Measurements from ENCODE around the gene SBF1. TPM values are rescaled to one million over a fixed set of nuclear protein-coding genes. Genes with fewer than 3 reads are reported as not detected.

SBF1 gene
- total and polyA plus RNA-seq, 4 donors = 8.3 to 37.6 (median 16.4) TPM

DNA sequence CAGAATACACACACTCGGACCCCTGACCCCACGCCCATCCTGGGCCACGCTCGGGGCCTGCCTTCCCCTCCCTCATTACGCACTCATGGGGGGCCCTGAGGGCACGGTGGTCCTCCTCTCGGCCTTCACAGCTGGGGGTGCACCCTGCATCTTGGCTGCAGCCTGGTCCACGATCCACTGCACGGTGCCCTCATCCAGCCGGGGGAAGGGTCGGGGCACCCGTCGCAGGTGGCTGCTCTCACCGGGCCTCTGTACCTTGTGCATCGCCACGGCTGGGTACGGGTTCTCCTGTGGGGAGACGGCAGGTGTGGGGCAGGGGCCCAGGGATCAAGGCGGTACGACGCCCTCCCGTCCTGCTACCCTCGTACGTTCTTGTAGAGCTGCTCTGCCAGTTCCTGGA, 10.4 kb downstream of the SBF1 start:
- Histone ChIP-seq H3K36me3 (ENCODE audit: control insufficient read depth in 4 of 4, insufficient read depth in 3 of 4, low read depth in 1 of 4, low read length in 3 of 4) (peaks cover 25 to 76% (median 33%) of the 10 kb centered on the region in 4 donors), H3K27ac (ENCODE audit: low read depth in 1 of 2, low read length in 2 of 2) (no peak overlapping the region), H3K4me3 (ENCODE audit: low read depth in 1 of 3, low read length in 3 of 3) (no peak overlapping the region), H3K9ac (ENCODE audit: low read depth in 1 of 2, low read length in 2 of 2) (no peak overlapping the region), H3K9me3 (ENCODE audit: control insufficient read depth in 4 of 4, low read length in 3 of 4) (no peaks in the 10 kb centered on the region), H3K27me3 (ENCODE audit: control insufficient read depth in 4 of 4, insufficient read depth in 4 of 4, low read length in 3 of 4) (no peaks in the 10 kb centered on the region), H3K4me1 (ENCODE audit: control insufficient read depth in 4 of 4, insufficient read depth in 4 of 4, low read length in 3 of 4) (no peaks in the 10 kb centered on the region)
- TF ChIP-seq TAF1 (conservative IDR thresholded peaks at IDR 0.05) (no peak), SP1 (IDR thresholded peaks at IDR 0.05) (no peak), HNF4A (conservative IDR thresholded peaks at IDR 0.05) (no peak), CTCF (IDR thresholded peaks at IDR 0.05; ENCODE audit: low read depth, low read length, missing input control) (no peak), EGR1 (IDR thresholded peaks at IDR 0.05; ENCODE audit: low read depth in 2 of 2) (no peak), RAD21 (IDR thresholded peaks at IDR 0.05) (no peak), ZBTB33 (IDR thresholded peaks at IDR 0.05) (no peak), RXRA (IDR thresholded peaks at IDR 0.05) (no peak), NR2F2 (IDR thresholded peaks at IDR 0.05) (no peak), GABPA (IDR thresholded peaks at IDR 0.05 in 1 of 2, conservative IDR thresholded peaks at IDR 0.05 in 1 of 2) (no peak)
- TF ChIP-seq, protein P1, sequence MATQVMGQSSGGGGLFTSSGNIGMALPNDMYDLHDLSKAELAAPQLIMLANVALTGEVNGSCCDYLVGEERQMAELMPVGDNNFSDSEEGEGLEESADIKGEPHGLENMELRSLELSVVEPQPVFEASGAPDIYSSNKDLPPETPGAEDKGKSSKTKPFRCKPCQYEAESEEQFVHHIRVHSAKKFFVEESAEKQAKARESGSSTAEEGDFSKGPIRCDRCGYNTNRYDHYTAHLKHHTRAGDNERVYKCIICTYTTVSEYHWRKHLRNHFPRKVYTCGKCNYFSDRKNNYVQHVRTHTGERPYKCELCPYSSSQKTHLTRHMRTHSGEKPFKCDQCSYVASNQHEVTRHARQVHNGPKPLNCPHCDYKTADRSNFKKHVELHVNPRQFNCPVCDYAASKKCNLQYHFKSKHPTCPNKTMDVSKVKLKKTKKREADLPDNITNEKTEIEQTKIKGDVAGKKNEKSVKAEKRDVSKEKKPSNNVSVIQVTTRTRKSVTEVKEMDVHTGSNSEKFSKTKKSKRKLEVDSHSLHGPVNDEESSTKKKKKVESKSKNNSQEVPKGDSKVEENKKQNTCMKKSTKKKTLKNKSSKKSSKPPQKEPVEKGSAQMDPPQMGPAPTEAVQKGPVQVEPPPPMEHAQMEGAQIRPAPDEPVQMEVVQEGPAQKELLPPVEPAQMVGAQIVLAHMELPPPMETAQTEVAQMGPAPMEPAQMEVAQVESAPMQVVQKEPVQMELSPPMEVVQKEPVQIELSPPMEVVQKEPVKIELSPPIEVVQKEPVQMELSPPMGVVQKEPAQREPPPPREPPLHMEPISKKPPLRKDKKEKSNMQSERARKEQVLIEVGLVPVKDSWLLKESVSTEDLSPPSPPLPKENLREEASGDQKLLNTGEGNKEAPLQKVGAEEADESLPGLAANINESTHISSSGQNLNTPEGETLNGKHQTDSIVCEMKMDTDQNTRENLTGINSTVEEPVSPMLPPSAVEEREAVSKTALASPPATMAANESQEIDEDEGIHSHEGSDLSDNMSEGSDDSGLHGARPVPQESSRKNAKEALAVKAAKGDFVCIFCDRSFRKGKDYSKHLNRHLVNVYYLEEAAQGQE (IDR thresholded peaks at IDR 0.05) = no peak
- TF ChIP-seq, protein P2, sequence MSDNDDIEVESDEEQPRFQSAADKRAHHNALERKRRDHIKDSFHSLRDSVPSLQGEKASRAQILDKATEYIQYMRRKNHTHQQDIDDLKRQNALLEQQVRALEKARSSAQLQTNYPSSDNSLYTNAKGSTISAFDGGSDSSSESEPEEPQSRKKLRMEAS (IDR thresholded peaks at IDR 0.05) = no peak
- 92% methylated on average over 24 of the region's 24 CpGs for WGBS
- no peak for DNase-seq (ENCODE audit: low spot score)

DNA sequence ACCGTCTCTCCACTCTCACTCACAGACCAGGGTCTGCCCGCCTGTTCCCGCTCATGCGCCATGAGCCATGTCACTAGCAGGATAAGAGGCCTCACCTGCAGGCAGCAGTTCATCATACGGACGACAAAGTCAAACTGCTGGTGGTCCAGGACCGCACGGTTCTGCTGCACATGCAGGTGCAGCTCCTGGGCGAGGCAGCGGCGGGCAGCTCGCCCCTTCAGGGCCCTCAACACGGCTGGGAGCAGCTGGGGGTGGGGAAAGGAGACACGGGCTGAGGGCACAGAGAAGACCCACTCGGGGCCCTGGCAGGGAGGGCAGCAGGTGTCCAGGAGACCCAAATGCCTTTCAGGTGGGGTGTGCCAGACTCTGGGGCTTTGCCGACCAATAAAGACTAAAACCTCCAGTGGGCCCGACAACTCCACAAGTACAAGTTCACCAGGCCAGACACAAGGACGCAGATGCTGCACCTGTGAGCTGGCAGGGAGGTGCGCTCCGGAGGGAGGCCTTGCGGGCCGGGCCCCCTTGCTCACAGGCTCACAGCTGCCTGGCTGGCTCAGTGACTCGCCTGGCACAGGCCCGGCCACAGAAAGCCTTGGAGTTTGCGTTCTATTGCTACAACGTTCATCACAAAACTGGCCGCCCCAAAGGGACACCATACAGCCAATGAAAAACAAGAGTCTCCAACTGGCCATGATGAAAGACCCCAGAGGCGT, 11.5 kb downstream of the SBF1 start:
- H3K4me1 ChIP-seq (ENCODE audit: control insufficient read depth in 4 of 4, insufficient read depth in 4 of 4, low read length in 3 of 4) = no peaks in the 10 kb centered on the region
- H3K36me3 ChIP-seq (ENCODE audit: control insufficient read depth in 4 of 4, insufficient read depth in 3 of 4, low read depth in 1 of 4, low read length in 3 of 4) = peaks cover 25 to 86% (median 35%) of the 10 kb centered on the region in 4 donors
- 95% methylated on average over 28 of the region's 28 CpGs for WGBS
- no peaks in the 10 kb centered on the region for H3K9me3 ChIP-seq (ENCODE audit: control insufficient read depth in 4 of 4, low read length in 3 of 4)
- no peaks in the 10 kb centered on the region for H3K27me3 ChIP-seq (ENCODE audit: control insufficient read depth in 4 of 4, insufficient read depth in 4 of 4, low read length in 3 of 4)
- DNase-seq (ENCODE audit: low spot score) = no peak
- H3K9ac ChIP-seq (ENCODE audit: low read depth in 1 of 2, low read length in 2 of 2) = no peak overlapping the region
- H3K4me3 ChIP-seq (ENCODE audit: low read depth in 1 of 3, low read length in 3 of 3) = no peak overlapping the region
- H3K27ac ChIP-seq (ENCODE audit: low read depth in 1 of 2, low read length in 2 of 2) = no peak overlapping the region
- TF ChIP-seq JUND (IDR thresholded peaks at IDR 0.05) (no peak), FOXA2 (IDR thresholded peaks at IDR 0.05) (no peak), ATF3 (IDR thresholded peaks at IDR 0.05) (no peak), TAF1 (conservative IDR thresholded peaks at IDR 0.05) (no peak), RAD21 (IDR thresholded peaks at IDR 0.05) (no peak), YY1 (IDR thresholded peaks at IDR 0.05) (no peak), GABPA (IDR thresholded peaks at IDR 0.05 in 1 of 2, conservative IDR thresholded peaks at IDR 0.05 in 1 of 2) (no peak), SP1 (IDR thresholded peaks at IDR 0.05) (no peak), HNF4A (conservative IDR thresholded peaks at IDR 0.05) (no peak), EGR1 (IDR thresholded peaks at IDR 0.05; ENCODE audit: low read depth in 2 of 2) (no peak), RXRA (IDR thresholded peaks at IDR 0.05) (no peak), FOXA1 (IDR thresholded peaks at IDR 0.05) (no peak), ZBTB33 (IDR thresholded peaks at IDR 0.05) (no peak)
- TF ChIP-seq, protein P1 (IDR thresholded peaks at IDR 0.05) = no peak
